ENCODE data around the gene NOCT. TPM values are rescaled to one million over a fixed set of nuclear protein-coding genes. Genes with fewer than 3 reads are reported as not detected.

NOCT gene
- total and polyA plus RNA-seq, 2 of the 8 experiments (the other 6 are each of a cell fraction or from before 2014, with no cell fraction given): 10.4 to 45.5 TPM

DNA sequence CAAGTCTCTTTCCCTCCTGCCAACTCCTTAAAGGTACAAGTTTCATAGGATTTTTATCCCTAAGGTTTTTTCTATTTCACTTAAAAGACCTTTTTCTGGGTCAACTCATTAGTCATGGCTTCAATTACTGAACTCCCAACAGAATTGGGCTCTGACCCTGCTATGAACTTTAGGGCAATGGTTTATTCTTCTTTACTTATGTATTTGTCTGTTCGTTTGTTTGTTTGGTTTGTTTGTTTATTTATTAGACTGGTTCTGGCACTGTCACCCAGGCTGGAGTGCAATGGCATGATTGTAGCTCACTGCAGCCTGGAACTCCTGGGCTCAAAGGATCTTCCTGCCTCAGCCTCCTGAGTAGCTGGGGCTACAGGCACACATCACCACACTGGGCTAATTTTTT lies 5.9 kb upstream of the NOCT start (continued):
- TF ChIP-seq SAP30 (IDR thresholded peaks at IDR 0.05; ENCODE audit: insufficient read depth, insufficient replicate concordance, low read length): no peak

Data from H1 (cell line).